Epithelial cell of esophagus (primary cell): ENCODE measurements around the gene UQCRQ.

Experiments
- DNase-seq: peaks from one replicate; pipeline ENCODE4 v3.0.0; 2010; ENCODE audit warnings: low read depth
- H3K4me3 ChIP-seq: 2 replicates; pipeline ENCODE4 v1.5.1; 2011; ENCODE audit warnings: mild to moderate bottlenecking, low read length, control low read depth
- CTCF ChIP-seq: IDR thresholded peaks from 2 replicates; pipeline ENCODE4 v1.5.1; 2011; ENCODE audit warnings: low read depth, mild to moderate bottlenecking, low read length, control low read depth, inconsistent platforms; ENCODE audit not compliant: insufficient read depth; ENCODE audit errors: missing control alignments

UQCRQ gene

GRCh38 chr5:132822650-132823480 is 43.6 kb upstream of the UQCRQ start:
- DNase-seq: peak; percentile 50
- peak overlapping the region; percentile 14 for H3K4me3 ChIP-seq
- no peak for TF ChIP-seq CTCF

GRCh38 chr5:132823481-132824050 is 42.9 kb upstream of the UQCRQ start:
- TF ChIP-seq CTCF: no peak
- peak; percentile 33 for DNase-seq
- no peak overlapping the region for H3K4me3 ChIP-seq

- DNase-seq: no peak
- no peak overlapping the region for H3K4me3 ChIP-seq
- TF ChIP-seq CTCF: no peak
Observed at GRCh38 chr5:132824426-132824825, 42.0 kb upstream of the UQCRQ start.

GRCh38 chr5:132825033-132825833 is 41.2 kb upstream of the UQCRQ start:
- no peak overlapping the region for H3K4me3 ChIP-seq
- no peak for TF ChIP-seq CTCF
- DNase-seq: no peak

- DNase-seq: no peak
- no peak overlapping the region for H3K4me3 ChIP-seq
- no peak for TF ChIP-seq CTCF
Observed at GRCh38 chr5:132825834-132826391, 40.5 kb upstream of the UQCRQ start.

- DNase-seq: no peak
- no peak for TF ChIP-seq CTCF
- H3K4me3 ChIP-seq: no peak overlapping the region
Observed at GRCh38 chr5:132826424-132827082, 39.9 kb upstream of the UQCRQ start.
